Left cardiac atrium (tissue), 4 donors: ENCODE measurements around the gene PTH2R. TPM values are rescaled to one million over a fixed set of nuclear protein-coding genes. Genes with fewer than 3 reads are reported as not detected.
"Not testable (repeated sequence)": the region's sequence is repeated elsewhere in the genome, so short reads cannot be mapped to it uniquely, and the experiment has no call there.

ENCODE experiments used
- ATAC-seq, 2 donors: fragments of 200-7000 bp; cut with Tn5 transposase; one replicate each; pipeline ENCODE4 v1.9.1; 2020; ENCODE audit warnings: mild to moderate bottlenecking in 2 of 2, moderate library complexity in 2 of 2
- DNase-seq: peaks from one replicate; pipeline ENCODE4 v3.0.0-alpha.2; 2020
- intact Hi-C, 2 donors: fragments of 100-400 bp; cut with DNase I; formaldehyde crosslinking; loops; one replicate each; pipeline versions ENCODE4 v1.14.1 to v1.15.1; 2022 to 2023
- long read RNA-seq: library from polyadenylated mRNA; unstranded; transcript quantifications from one replicate; pipeline ENCODE4 v2.0.0, GENCODE V29; 2021
- total RNA-seq, 2 donors: library from RNA; stranded (reverse); fragmentation: NEBNext Ultra II Directional; extraction: Animal tissue kit (Norgen Biotek cat#: 25700); gene quantifications; one replicate each; pipeline ENCODE4 v1.2.1, GENCODE V29; 2021
- donor health status: DM: no; HTN: yes; CAD: no.
- donor health status: DM: no; HTN: yes; CAD: no; lungs with severe emphysema.
- donor health status: DM: yes; HTN: yes; CAD: no.
- donor health status: Dilated cardiomyopathy.

PTH2R gene
- total RNA-seq = not detected
- long read RNA-seq = 0 reads

GRCh38 chr2:208406474-208407451 lies at the start of gene PTH2R:
Gene PTH2R, plus strand, starts transcription at chr2:208406792. Its CDS starts 252 bp downstream, at chr2:208407044.
- intact Hi-C loops = no loop called here
- peak; percentile 8 to 36 for ATAC-seq
- no peak for DNase-seq

GRCh38 chr2:208356846-208357574 lies 49.6 kb upstream of the PTH2R start:
- ATAC-seq = no peak
- no peak for DNase-seq
- intact Hi-C loops = no loop called here

DNA sequence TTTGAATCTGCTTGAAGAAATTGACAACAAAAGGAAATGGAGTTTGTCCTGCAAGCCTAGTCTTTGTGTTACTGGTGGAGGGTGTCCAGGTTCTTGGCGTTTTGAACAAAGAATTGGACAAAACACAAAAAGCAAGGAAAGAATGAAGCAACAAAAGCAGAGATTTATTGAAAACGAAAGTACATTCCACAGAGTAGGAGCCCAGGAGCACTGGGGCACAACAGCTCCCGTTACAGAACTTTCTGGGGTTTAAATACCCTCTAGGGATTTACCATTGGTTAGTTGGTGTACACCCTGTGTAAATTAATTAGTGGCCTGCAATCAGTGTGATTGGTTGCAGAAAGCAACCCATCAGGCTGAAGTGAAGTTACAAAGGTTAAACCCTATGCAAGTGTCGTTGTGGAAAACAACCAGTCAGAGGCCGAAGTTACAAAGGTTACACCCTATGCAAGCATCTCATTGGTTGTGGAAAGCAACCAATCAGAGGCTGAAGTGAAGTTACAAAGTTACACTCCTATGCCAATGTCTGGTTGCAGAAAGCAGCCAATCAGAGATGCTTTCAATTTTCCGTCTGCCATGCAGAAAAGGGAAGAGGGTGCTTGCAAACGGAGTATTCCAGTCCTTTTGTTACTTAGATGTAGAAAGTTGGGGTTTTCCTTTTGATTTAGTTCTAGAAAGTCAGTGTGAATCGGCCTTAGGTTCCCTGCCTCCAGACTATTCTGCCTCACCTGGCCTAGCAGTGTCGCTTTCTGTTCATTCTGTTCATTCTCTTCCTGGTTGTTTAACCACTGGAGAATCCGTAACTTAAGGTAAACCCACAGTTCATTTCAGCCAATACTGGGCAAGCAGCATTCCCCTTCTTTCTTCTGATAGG lies 47.6 kb upstream of the PTH2R start:
- ATAC-seq (no peak), DNase-seq (no peak)
- intact Hi-C loops = no loop called here

DNA sequence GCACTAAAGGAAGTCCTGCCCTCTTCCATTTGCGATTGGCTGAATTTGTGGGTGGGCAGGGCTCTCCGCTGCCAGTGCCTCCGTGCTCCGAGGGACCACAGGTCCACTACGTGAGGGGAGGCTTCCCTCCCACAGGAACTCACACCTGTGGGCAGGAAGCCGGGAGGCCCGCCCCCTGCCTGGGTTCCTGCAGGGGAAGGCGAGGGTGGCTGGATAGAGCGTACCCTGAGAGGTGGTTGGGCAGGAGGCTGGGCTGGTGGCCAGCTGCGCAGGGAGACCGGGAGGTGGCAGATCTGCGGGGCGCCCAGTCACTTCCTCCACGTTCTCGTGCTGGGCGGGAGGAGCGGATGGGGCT lies 47.0 kb upstream of the PTH2R start:
- ATAC-seq = peak; percentile 54 to 55
- no peak for DNase-seq
- intact Hi-C loops = no loop called here

GRCh38 chr2:208360259-208361076 lies 46.1 kb upstream of the PTH2R start:
- ATAC-seq (peak in 1 of 2 donors; percentile 36), DNase-seq (no peak)
- intact Hi-C loops = no loop called here

DNA sequence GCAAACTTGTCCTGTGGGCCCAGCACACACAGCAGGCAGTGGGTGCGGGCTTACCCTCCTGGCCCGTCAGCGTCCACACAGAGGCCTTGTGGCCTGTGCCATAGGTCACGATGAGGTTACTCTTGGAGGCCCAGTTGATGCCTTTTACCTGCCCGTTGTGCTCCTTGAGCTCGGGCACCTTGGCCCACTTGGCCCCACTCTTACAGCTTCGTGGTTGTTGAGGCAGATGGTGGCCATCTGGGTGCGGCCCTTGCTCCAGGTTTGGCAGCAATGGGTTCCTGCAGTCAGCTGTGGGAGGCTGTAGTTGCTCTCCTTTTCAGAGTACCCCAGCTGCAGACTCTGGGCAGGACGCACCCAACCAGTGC lies 45.5 kb upstream of the PTH2R start:
- ATAC-seq (no peak), DNase-seq (no peak)
- intact Hi-C loops = no loop called here

GRCh38 chr2:208363485-208363884 lies 43.1 kb upstream of the PTH2R start:
- DNase-seq (no peak), ATAC-seq (no peak)
- intact Hi-C loops = no loop called here

DNA sequence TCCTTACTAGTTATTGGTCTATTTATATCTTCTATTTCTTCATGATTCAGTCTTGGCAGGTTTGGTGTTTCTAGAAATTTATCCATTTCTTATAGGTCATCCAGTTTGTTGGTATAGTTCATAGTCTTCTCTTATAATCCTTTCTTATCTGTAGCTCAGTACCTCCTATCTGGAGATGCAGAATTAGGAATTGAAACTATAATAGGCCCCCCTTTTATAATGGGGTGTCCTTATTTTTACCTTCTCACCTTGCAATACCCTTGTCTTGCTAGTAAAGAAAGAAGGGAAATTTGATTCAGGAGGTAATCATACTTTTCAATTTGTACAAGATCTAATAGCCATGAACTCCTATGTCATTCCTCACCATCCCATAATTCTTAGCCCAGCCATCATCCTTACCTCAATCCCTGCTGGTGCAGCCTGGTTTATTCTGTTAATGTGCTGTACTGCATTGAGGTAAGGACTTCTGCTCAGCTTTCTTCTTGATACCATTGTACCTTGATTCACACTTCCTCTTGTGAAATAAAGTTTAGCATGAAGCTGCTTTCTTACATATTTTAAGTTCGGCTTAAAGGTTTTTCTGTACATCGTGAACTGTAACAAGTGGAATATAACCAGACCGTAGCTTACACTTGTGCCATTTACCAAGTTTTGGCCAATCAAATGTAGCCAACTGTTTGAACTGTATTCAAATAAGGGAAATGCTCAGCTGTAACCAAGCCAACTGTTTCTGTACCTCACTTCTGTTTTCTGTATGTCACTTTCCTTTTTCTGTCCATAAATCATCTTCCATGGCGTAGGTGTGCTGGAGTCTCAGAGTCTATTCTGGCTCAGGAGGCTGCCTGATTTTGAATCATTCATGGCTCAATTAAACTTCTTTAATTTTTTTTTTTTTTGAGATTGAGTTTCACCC lies 40.1 kb upstream of the PTH2R start:
- DNase-seq (no peak), ATAC-seq (no peak)
- intact Hi-C loops = no loop called here

GRCh38 chr2:208369091-208369490 lies 37.5 kb upstream of the PTH2R start:
- DNase-seq (no peak), ATAC-seq (peak in 1 of 2 donors; percentile 68)
- intact Hi-C loops = no loop called here

- DNase-seq (no peak), ATAC-seq (no peak)
Measured at GRCh38 chr2:208370881-208371633, 35.5 kb upstream of the PTH2R start.

GRCh38 chr2:208371634-208371935 lies 35.0 kb upstream of the PTH2R start:
- no peak for ATAC-seq

More at GRCh38 chr2:208370881-208371633, 35.5 kb upstream of the PTH2R start:
- intact Hi-C loops = no loop called here

DNA sequence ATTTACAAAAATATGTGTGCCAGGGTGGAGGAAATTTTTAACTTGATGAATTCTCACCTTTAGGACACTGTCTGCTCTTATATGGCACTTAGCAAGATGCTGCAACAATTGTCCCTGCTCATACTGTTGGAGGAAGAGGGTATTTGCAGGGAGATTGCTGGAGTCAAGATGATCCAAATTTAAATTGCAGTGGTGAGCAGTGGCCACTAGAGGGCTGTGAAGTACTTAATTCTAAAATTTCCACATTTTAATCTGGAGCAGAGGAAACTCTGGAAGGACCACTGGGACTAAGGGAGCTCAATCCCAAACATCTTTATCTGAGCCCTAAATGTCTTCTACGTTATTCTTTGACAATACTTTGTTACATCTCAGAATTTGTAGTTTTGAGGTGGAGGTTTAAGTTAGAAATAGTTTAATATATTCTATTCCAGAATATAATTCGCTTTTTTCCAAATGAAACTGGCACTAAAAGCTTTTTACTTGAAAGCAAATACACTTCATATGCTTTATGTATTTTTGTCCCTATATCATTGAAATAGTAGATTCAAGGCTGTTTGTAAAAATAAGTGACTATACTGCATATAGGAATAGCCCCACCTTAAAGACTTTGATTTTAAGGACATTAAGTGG lies 33.0 kb upstream of the PTH2R start:
- peak in 1 of 2 donors; percentile 36 for ATAC-seq
- DNase-seq = no peak
- intact Hi-C loops = no loop called here

More at GRCh38 chr2:208371634-208371935, 35.0 kb upstream of the PTH2R start:
- intact Hi-C loops = no loop called here
- no peak for DNase-seq

DNA sequence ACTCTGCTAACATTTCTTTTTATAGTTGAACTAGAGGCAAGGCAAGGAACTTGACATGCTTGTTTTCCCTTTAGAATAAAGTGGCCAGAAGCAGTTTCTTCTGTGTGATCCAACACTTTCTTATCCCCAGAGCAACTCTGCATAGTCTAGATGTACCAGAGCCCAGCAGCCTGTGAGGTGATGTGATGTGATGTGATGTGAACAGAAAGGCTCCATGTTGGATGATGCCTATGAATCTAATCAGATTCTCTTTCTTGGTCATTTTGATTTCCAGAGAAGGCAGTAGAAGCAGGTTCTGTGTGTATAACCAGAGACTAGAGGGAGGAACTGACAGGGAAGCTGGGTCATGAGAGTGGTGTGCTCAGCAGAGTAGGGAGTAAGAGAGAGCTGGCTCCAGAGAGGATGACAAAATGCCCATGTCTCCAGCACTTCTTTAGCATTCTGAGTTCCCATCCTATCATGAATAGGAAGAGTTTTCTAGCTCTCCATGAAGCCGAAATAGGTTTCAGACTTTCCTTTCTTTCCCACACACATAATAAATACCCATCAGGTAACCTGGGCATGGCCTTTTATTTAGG lies 31.0 kb upstream of the PTH2R start:
- intact Hi-C loops = no loop called here
- DNase-seq = no peak

GRCh38 chr2:208377344-208377860 lies 29.2 kb upstream of the PTH2R start:
- DNase-seq, ATAC-seq, intact Hi-C loops: not testable (repeated sequence)

More for the DNA sequence above, 31.0 kb upstream of the PTH2R start:
- ATAC-seq = no peak

DNA sequence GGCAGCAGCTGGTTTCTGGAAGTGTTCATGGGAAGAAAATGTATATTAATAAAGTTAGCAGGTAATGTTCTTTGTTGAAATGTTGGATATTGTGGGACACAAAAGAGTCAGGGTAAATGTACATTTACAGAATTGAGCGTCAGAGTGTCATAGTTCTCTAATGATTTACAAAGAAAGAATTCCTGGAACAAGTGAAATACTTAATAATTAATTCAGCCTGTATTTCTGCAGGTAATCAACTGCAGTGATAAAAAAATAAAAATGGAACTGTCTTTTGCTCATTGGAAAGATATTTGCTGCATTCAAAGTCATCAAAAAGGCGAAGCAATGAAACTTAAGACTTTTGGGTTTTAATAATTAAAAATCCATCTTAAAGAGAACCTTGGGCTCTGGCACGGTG lies 27.4 kb upstream of the PTH2R start:
- intact Hi-C loops = no loop called here
- DNase-seq = no peak
- no peak for ATAC-seq

GRCh38 chr2:208384637-208385036 lies 22.0 kb upstream of the PTH2R start:
- ATAC-seq (no peak), DNase-seq (no peak)
- intact Hi-C loops = no loop called here
